ENCODE measurements around the gene PDZD4. TPM values are rescaled to one million over a fixed set of nuclear protein-coding genes. Genes with fewer than 3 reads are reported as not detected.

PDZD4 gene
- polyA plus RNA-seq, 1 of the 3 experiments (the other 2 are of a cell fraction), result 1.9 TPM

- no peak overlapping the region for H3K4me3 ChIP-seq (ENCODE audit: low read depth in 2 of 2, low read length in 1 of 2)
- DNase-seq, result no peak
- H3K36me3 ChIP-seq (replicated peaks in 1 of 2; ENCODE audit: control insufficient read depth in 1 of 2, insufficient read depth in 2 of 2, low read length in 1 of 2), result no peaks in the 10 kb centered on the region
- H4K20me1 ChIP-seq (ENCODE audit: insufficient read depth), result no peaks in the 10 kb centered on the region
- ChIA-PET CTCF (interaction anchor here (1.1 kb wide), 2 partner anchors 15 to 81 kb away, joined by 3 read pairs; no protein-coding TSS in a partner anchor), POLR2A (interaction anchor here (0.8 kb wide), 1 partner anchor 16 kb away, joined by 3 read pairs; no protein-coding TSS in a partner anchor)
- peaks cover 4% of the 10 kb centered on the region for H3K27me3 ChIP-seq (ENCODE audit: insufficient read depth)
- H3F3A ChIP-seq (replicated peaks; ENCODE audit: insufficient read depth), result no peaks in the 10 kb centered on the region
- no peak overlapping the region for H2AFZ ChIP-seq (ENCODE audit: low read depth)
- H3K9ac ChIP-seq, result no peak overlapping the region
- no peaks in the 10 kb centered on the region for H3K9me2 ChIP-seq
- H3K9me3 ChIP-seq, result no peaks in the 10 kb centered on the region
- no peaks in the 10 kb centered on the region for H3K79me2 ChIP-seq (ENCODE audit: insufficient read depth)
- no peak overlapping the region for H3K27ac ChIP-seq (ENCODE audit: low read depth in 2 of 2, low read length in 1 of 2)
- H3K4me1 ChIP-seq (ENCODE audit: control insufficient read depth in 1 of 2, insufficient read depth in 2 of 2, low read depth in 1 of 2, low read length in 1 of 2), result no peaks in the 10 kb centered on the region; a peak in 1 of 4 replicates
- TF ChIP-seq RCOR1 (IDR thresholded peaks at IDR 0.05; ENCODE audit: low read length), result no peak
- TF ChIP-seq SIN3A (IDR thresholded peaks at IDR 0.05; ENCODE audit: borderline replicate concordance, low read depth, low read length), result no peak
- no peak overlapping the region for H3K4me2 ChIP-seq
- 79% methylated on average over 62 of the region's 87 CpGs for WGBS (ENCODE audit: low lambda C conversion rate)
Observed at GRCh38 chrX:153803211-153804099, 26.9 kb downstream of the PDZD4 start.

GRCh38 chrX:153802513-153803045 lies 27.8 kb downstream of the PDZD4 start:
- Histone ChIP-seq H3K79me2 (ENCODE audit: insufficient read depth) (no peaks in the 10 kb centered on the region), H4K20me1 (ENCODE audit: insufficient read depth) (no peaks in the 10 kb centered on the region), H3K36me3 (replicated peaks in 1 of 2; ENCODE audit: control insufficient read depth in 1 of 2, insufficient read depth in 2 of 2, low read length in 1 of 2) (peaks cover 0 to under 1% of the 10 kb centered on the region in 2 experiments), H3K4me3 (ENCODE audit: low read depth in 2 of 2, low read length in 1 of 2) (no peak overlapping the region), H3K9me3 (no peaks in the 10 kb centered on the region), H3K27me3 (ENCODE audit: insufficient read depth) (no peaks in the 10 kb centered on the region; the same call in none of the 2 replicates), H3K9me2 (no peaks in the 10 kb centered on the region), H3K4me1 (ENCODE audit: control insufficient read depth in 1 of 2, insufficient read depth in 2 of 2, low read depth in 1 of 2, low read length in 1 of 2) (no peaks in the 10 kb centered on the region; a peak in 1 of 4 replicates), H3K9ac (no peak overlapping the region), H3K4me2 (no peak overlapping the region), H3K27ac (ENCODE audit: low read depth in 2 of 2, low read length in 1 of 2) (no peak overlapping the region), H2AFZ (ENCODE audit: low read depth) (no peak overlapping the region), H3F3A (replicated peaks; ENCODE audit: insufficient read depth) (no peaks in the 10 kb centered on the region)
- no peak for DNase-seq
- CTCF ChIA-PET, result no interaction called here
- POLR2A ChIA-PET, result no interaction called here
- TF ChIP-seq USF2 (IDR thresholded peaks at IDR 0.05; ENCODE audit: borderline replicate concordance, low read depth, low read length) (no peak), POLR2AphosphoS5 (IDR thresholded peaks at IDR 0.05; ENCODE audit: low read depth, low read length) (no peak), IRF3 (IDR thresholded peaks at IDR 0.05; ENCODE audit: low read depth, low read length) (no peak), SMC3 (IDR thresholded peaks at IDR 0.05; ENCODE audit: low read depth, low read length) (no peak), MEF2A (IDR thresholded peaks at IDR 0.05; ENCODE audit: borderline replicate concordance, low read depth) (no peak), TAF1 (IDR thresholded peaks at IDR 0.05; ENCODE audit: borderline replicate concordance, low read depth, low read length) (no peak), YY1 (IDR thresholded peaks at IDR 0.05; ENCODE audit: low read depth) (no peak), PBX3 (IDR thresholded peaks at IDR 0.05) (no peak), TCF12 (IDR thresholded peaks at IDR 0.05) (no peak), EP300 (IDR thresholded peaks at IDR 0.05; ENCODE audit: borderline replicate concordance in 1 of 2, low read depth in 1 of 2, low read length in 1 of 2) (no peak), RCOR1 (IDR thresholded peaks at IDR 0.05; ENCODE audit: low read length) (no peak), CHD2 (IDR thresholded peaks at IDR 0.05; ENCODE audit: low read length, partially characterized antibody) (no peak), NFIC (IDR thresholded peaks at IDR 0.05; ENCODE audit: borderline replicate concordance) (no peak), RFX5 (IDR thresholded peaks at IDR 0.05; ENCODE audit: low read length) (no peak), GATA2 (CRISPR knock-in tag; IDR thresholded peaks at IDR 0.05) (no peak)
- WGBS (ENCODE audit: low lambda C conversion rate), result 58% methylated on average over 14 of the region's 14 CpGs
